Right renal cortex interstitium (tissue), 3 donors: ENCODE measurements around the gene KIR2DL3. TPM values are rescaled to one million over a fixed set of nuclear protein-coding genes. Genes with fewer than 3 reads are reported as not detected.
"Not testable (repeated sequence)": the region's sequence is repeated elsewhere in the genome, so short reads cannot be mapped to it uniquely, and the experiment has no call there.

Source experiments
- DNase-seq, 3 donors: peaks; one replicate each; pipeline ENCODE4 v3.0.0-alpha.2; 2013; ENCODE audit warnings: low read depth in 3 of 3, low spot score in 2 of 3
- polyA plus RNA-seq, 3 donors: library from polyadenylated mRNA; unstranded; fragments of 120-200 nt; gene quantifications; one replicate each; pipeline ENCODE4 v1.2.1, GENCODE V29; 2013; ENCODE audit not compliant: insufficient read length in 3 of 3

KIR2DL3 gene
- polyA plus RNA-seq = under 1 TPM in 1 of 3 donors, not detected in 2; 0.10 TPM

DNA sequence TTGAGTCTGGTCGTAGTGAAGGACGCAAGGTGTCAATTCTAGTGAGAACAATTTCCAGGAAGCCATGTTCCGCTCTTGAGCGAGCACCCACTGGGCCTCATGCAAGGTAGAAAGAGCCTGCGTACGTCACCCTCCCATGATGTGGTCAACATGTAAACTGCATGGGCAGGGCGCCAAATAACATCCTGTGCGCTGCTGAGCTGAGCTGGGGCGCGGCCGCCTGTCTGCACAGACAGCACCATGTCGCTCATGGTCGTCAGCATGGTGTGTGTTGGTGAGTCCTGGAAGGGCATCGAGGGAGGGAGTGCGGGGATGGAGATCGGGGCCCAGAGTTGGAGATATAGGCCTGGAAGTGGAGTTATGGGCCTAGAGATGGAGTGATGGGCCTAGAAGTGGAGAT is at the start of gene KIR2DL3:
Gene KIR2DL3 (plus strand): TSS at position 208 of the 400 bp plus-strand sequence. CDS start 33 bp downstream, at position 241.
- DNase-seq = not testable (repeated sequence)

DNA sequence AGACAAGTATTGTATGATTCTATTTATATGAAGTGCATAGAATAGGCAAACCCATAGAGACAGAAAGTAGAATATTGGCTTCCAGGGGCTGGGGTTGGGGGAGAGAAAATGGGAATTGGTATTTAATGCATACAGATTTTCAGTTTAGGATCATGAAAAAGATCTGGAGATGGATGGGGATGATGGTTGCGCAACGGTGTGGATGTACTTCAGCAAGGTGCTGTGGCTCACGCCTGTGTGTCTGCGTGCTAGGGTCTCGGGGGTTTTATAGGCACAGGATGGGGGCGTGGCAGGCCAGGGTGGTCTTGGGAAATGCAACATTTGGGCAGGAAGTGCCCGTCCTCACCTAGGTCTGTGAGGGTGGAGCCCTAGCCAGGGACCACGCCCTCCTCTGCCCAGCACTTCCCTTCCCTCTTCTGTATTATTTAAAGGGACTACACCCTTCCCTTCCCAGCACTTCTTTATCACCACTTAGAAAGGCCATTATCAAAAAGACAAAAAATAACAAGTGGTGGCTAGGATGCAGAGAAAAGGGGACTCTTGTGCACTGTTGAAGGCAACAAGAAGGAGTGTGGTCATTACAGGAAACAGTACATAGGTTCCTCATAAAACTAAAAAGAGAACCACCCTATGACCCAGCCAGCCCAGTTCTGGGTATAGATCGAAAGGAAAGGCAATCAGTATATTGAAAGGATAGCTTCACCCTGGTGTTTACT is 46.6 kb upstream of the KIR2DL3 start:
- DNase-seq = no peak

DNA sequence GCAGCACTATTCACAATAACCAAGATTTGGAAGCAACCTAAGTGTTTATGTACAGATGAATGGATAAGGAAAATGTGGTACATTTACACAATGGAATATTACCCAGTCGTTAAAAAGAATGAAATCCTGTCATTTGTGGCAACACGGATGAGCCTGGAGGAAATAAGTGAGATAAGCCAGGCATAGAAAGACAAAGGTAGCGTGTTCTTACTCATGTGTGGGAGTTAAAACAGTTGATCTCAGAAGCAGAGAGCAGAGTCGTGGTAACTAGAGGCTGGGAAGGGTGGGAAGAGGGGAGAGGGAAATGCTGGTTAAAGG is 46.1 kb upstream of the KIR2DL3 start:
- no peak for DNase-seq

DNA sequence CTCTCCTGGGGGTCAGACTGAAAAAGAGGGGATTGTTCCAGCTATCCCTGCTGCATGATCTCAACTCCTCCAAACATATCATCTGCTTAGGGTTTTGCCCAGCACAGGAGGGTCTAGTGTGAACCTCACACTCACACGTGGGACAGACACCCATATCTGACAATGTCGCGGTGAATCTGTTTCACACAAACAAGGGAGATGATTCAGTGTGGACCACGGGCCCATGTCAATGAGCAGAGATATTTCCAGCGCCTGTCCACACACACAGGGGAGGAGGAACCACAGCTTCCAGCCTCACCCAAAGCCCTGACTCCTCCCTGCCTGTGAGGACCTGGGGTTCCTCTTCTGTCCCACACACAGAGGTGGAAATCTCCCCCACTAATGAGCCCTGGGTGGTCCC is 43.7 kb upstream of the KIR2DL3 start:
- no peak for DNase-seq

DNA sequence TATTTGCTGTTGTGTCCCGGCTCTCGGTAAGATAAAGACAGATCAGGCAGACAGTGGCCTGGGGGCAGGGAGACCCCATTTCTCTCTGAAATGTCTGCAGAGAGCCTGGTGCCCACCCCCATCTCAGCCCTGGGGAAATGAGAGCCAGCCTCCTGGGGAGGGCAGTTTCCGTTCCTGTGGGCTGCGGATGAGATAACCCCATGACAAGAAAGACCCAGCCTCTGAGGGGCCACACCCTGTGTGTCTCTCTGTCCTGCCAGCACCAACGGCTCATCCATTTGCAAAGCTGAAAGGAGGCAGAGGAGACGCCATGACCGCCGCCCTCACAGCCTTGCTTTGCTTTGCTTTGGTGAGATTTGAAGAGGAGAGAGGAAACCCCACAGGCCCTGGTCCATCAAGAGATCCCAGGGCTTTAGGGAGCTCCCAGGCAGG is 42.2 kb upstream of the KIR2DL3 start:
- no peak for DNase-seq

DNA sequence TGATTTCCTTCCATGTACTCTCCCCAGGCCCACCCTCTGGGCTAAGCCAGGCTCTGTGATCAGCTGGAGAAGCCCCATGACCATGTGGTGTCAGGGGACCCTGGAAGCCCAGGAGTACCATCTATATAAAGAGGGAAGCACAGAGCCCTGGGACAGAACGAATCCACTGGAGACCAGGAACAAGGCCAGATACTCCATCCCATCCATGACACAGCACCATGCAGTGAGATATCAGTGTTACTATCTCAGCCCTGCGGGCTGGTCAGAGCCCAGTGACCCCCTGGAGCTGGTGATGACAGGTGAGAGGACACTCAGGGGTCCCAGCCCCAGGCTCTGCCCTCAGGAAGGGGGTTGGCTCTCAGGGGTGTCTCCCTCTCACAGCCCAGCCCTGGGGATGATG is 41.5 kb upstream of the KIR2DL3 start:
- no peak for DNase-seq

DNA sequence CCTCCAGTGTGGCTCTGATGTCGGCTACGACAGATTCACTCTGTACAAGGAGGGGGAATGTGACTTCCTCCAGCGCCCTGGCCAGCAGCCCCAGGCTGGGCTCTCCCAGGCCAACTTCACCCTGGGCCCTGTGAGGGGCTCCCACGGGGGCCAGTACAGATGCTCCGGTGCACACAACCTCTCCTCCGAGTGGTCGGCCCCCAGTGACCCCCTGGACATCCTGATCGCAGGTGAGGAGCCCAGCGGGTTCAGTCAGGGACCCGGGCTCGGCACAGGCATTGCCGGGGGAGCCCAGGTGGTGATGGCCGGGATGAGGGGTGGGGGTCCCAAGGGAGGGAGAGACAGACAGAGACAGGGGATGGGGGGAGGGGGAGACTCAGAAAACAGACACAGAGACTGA is 40.6 kb upstream of the KIR2DL3 start:
- not testable (repeated sequence) for DNase-seq

DNA sequence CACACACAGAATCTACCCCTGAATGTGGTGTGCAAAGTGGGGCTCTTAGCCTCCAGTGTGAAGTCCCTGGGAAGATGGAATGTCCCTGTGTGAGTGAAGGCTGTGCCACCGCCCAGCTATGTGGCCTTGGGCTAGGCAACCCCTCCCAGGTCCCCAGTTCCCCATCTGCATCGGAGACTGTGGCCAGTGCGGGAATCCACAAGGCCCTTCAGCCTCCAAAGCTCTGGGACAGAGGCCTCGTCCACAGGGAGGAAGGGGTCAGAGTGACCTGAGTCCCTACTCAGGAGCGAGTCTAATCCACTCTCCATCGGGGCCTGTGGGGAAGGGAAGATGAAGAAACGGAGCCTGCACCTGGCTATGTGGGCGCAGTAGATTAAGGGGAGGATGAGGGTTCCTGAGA is 33.4 kb upstream of the KIR2DL3 start:
- no peak for DNase-seq

DNA sequence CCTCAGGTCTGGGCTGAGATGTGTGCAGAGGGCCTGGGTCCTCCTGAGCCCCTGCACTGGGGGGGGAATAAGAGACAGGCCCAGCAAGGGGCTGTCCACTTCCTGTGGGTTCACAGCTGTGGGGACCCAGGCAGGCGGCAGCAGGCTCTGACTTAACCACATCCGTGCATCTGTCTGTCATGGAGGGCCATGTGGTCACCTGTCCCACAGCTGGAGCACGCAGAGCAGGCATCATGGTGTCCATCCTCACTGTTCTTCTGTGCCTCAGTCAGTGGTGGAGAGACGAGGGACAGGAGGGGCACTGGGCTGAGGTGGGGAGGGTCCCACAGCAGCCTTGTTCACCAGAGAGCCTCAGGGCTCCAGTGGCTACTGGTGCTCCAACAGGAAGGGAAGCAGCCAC is 30.4 kb upstream of the KIR2DL3 start:
- DNase-seq = no peak

DNA sequence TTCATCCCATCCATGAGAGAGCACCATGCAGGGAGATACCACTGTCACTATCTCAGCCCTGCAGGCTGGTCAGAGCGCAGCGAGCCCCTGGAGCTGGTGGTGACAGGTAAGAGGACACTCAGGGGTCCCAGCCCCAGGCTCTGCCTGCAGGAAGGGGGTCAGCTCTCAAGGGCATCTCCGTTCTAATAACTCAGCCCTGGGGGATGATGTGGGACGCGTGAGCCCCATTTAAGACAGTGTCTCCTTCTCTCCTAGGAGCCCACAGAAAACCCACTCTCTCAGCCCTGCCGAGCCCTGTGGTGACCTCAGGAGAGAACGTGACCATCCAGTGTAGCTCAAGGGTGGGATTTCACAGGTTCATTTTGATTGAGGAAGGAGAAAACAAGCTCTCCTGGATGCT is 29.5 kb upstream of the KIR2DL3 start:
- no peak for DNase-seq

DNA sequence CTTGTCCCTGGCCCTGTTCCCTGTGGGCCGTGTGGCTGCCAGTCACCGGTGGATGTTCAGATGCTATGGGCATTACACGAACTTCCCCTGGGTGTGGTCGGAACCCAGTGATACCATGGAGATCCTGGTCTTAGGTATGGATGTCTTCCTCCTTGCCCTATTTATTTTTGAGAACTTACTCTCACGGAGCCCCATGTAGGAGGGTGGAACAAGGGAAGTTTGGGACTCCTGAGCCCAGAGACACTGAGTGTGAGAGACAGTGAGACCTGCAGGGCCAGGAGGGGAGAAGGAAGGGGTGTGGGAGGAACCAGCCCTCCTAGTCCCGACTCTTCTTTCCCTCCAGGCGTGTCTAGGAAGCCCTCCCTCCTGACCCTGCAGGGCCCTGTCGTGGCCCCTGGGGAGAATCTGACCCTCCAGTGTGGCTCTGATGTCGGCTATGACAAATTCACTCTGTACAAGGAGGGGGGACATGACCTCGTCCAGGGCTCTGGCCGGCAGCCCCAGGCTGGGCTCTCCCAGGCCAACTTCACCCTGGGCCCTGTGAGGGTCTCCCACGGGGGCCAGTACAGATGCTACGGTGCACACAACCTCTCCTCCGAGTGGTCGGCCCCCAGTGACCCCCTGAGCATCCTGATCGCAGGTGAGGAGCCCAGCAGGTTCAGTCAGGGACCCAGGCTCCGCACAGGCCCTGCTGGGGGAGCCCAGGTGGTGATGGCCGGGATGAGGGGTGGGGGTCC is 28.9 kb upstream of the KIR2DL3 start:
- no peak for DNase-seq

DNA sequence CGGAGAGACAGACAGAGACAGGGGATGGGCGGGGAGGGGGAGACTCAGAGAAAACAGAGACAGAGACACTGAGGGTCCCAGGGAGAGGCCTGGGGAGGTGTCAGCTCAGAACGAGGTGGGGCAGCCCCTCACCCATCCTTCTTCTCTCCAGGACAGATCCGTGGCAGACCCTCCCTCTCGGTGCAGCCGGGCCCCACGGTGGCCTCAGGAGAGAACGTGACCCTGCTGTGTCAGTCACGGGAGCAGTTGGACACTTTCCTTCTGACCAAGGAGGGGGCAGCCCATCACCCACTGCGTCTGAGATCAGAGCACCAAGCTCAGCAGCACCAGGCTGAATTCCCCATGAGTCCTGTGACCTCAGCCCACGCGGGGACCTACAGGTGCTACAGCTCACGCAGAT is 28.4 kb upstream of the KIR2DL3 start:
- DNase-seq = not testable (repeated sequence)

DNA sequence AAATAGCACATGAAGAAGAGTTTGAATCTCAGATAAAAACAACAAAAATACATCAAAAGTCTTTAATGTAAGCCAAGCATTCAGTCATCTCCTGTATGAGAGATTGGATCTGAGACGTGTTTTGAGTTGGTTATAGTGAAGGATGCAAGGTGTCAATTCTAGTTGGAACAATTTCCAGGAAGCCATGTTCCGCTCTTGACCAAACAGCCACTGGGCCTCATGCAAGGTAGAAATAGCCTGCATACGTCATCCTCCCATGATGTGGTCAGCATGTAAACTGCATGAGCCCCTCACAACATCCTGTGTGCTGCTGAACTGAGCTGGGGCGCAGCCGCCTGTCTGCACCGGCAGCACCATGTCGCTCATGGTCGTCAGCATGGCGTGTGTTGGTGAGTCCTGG is 14.2 kb upstream of the KIR2DL3 start, which contains the start of gene KIR3DL3:
Gene KIR3DL3 (plus strand): TSS at position 301 of the 400 bp plus-strand sequence. CDS start 55 bp downstream, at position 356.
- no peak for DNase-seq

DNA sequence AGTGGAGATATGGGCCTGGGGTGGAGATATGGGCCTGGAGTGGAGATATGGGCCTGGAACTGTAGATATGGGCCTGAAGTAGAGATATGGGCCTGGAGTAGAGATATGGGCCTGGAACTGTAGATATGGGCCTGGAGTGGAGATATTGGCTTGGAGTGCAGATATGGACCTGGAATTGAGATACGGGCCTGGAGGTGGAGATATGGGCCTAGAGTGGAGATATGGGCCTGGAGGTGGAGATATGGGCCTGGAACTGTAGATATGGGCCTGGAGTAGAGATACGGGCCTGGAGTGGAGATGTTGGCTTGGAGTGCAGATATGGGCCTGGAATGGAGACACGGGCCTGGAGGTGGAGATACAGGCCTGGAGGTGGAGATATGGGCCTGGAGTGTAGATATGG is 13.7 kb upstream of the KIR2DL3 start:
- DNase-seq = no peak

DNA sequence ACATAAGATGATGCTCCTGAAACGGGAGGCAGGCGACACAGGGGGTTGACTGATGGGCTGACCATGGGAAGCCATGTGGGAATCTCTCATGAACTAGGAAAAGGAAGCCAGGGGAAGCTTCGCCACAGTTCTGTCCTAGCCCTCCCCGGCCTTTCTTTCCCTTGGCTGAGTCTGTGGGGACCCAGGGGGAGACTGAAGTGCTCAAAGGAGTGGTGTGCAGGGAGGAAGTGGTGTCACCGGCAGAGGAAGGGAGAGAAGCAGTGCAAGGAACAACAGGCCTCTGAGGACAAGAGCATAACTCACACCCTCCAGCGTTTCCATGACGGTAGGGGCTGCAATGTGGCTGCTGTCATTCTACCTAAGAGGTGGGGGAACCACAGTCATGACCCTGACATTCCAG is 13.0 kb upstream of the KIR2DL3 start:
- DNase-seq = no peak

DNA sequence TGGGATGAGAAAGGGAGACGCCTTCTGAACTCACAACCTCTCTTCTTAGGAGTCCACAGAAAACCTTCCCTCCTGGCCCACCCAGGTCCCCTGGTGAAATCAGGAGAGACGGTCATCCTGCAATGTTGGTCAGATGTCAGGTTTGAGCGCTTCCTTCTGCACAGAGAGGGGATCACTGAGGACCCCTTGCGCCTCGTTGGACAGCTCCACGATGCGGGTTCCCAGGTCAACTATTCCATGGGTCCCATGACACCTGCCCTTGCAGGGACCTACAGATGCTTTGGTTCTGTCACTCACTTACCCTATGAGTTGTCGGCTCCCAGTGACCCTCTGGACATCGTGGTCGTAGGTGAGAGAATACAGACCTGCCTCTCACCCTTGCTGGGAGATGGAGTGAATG is 10.8 kb upstream of the KIR2DL3 start:
- DNase-seq = no peak

DNA sequence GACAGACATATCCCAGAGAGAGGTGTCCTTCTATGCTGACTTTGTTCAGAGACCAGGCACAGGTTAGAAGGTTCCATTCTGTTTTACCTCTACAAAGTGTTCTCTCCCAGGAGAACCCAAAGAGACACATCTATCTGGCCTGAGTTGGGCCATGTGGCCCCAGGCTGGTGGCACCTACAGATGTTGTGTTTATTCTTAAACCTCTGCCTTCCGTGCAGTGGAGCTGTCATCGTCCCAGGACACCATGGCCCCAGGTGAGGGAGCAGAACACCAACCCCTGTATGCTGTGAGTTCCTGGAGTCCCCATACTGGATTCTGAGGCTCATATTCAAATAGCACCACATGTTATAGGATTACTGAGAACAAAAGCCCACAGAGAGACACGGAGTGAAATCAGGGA is 10.1 kb upstream of the KIR2DL3 start:
- DNase-seq = no peak

DNA sequence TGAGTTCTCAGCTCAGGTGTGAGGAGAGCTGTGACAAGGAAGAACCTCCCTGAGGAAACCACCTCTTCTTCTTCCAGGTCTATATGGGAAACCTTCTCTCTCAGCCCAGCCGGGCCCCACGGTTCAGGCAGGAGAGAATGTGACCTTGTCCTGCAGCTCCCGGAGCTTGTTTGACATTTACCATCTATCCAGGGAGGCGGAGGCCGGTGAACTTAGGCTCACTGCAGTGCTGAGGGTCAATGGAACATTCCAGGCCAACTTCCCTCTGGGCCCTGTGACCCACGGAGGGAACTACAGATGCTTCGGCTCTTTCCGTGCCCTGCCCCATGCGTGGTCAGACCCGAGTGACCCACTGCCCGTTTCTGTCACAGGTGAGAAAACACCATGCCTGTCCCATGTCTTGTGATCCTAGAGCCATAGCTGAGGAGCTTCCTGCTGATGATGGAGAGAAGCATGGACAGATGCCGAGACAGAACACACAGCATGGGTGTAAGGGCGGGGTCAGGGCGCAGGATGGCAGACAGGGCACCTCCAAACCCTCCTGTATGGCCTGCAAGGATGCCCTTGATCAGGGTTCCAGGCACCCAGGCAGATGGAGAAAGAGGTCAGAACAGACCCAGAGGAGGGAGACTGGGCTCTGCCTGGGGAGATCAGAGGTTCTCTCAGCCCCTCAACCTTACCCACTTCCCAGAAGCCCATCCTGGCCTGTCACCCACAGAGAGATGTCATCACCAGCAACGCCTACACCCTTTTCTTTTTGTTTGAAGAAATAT is 8.7 kb upstream of the KIR2DL3 start:
- DNase-seq = no peak

DNA sequence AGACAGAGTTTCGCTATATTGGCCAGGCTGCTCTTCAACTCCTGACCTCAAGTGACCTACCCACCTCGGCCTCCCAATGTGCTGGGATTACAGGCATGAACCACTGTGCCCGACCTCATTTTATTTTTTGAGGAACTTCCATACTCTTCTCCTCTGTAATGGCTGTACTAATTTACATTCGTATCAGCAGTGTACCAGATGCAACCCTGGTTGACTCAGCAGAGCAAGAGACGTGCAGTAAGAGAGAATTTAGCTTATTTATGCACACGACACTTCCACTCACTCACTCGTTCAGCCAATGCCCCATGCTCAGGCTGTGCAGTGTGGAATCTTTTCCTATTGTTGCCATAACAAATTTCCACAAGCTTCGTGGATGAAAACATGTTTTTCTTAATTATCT is 7.1 kb upstream of the KIR2DL3 start:
- DNase-seq = no peak

DNA sequence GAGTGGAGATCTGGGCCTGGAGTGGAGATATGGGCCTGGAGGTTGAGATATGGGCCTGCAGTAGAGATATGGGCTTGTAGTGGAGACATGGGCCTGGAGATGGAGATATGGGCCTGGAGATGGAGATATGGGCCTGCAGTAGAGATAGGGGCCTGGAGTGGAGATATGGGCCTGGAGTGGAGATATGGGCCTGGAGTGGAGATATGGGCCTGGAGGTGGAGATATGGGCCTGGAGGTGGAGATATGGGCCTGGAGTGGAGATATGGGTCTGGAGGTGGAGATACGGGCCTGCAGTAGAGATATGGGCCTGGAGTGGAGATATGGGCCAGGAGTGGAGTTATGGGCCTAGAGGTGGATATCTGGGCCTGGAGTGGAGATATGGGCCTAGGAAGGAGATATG is 402 bp downstream of the KIR2DL3 start:
- no peak for DNase-seq
